HS-27A (cell line): Measurements from ENCODE around the gene WDR62.

Experiments used
- DNase-seq: peaks from one replicate; pipeline ENCODE4 v3.0.0-alpha.2; 2012; ENCODE audit warnings: low read depth, missing footprints

The WDR62 gene

DNA sequence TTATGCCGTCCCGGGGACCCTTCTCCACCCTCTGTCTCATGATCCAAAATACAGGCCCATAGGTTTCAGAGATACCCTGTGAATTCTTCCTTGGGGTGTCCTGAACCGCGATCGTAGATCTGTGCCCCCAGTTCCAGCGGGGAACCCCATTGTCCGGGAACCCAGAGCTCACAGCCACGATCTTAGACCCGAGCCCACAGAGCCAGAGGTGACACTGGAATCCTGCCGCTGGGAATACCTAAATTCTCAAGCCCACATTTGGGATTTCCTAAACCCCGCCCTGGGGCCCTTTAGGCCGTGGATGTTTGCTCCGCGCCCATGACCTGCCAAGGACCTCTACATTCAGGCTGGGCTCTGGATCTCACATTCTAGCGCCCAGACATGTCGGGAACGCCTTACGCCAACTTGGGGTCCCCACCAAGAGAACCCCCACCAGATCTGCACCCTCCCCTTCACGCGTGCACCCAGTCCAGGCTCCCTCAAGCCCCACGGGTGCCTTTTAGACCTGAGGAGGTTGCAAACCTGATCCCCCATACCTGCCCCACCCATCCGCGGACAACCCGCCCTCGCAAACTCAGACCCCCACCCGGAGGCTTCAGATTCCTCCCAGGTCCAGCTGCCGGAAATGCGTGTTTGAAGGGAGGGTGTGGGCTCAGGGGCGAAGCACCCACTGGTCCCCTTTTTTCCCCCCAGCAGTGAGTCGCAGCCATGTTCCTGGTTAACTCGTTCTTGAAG, 85.8 kb downstream of the WDR62 start:
- DNase-seq: peak; percentile 71

DNA sequence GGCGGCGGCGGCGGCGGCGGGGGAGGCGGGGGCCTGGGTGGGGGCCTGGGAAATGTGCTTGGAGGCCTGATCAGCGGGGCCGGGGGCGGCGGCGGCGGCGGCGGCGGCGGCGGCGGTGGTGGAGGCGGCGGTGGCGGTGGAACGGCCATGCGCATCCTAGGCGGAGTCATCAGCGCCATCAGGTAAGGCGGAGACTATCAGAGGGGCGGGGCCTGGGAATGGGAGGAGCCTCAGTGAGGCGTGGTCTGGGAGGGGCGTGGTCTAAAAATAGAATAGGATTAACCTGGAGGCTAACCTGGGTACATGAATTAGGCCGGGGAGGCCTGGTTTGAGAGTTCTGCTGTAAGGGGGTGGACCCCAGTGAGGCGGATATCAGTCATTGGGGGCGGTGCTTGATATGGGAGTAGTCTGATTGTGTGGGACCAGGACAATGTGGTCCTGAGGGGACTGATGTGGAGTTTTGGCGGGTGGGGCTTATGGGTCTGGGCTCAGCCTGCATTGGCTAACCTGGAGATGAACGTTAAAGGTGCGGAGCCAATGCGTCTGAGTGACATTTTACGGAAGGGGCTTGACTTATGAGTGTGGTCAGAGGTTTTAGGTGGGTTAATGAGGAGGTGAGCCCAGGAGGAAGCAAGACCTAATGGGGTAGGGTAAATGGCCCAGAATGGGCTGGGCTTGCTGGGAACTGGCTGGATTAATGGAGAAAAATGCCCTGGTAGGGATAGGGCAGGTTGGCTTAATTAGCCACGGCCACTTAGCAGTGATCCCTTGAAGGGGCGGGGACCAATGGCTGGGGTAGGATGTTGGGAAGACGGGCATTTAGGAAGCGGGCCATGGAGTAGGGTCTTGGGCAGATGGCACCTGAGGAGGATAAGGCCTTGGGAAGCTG, 86.6 kb downstream of the WDR62 start:
- DNase-seq: peak; percentile 87

DNA sequence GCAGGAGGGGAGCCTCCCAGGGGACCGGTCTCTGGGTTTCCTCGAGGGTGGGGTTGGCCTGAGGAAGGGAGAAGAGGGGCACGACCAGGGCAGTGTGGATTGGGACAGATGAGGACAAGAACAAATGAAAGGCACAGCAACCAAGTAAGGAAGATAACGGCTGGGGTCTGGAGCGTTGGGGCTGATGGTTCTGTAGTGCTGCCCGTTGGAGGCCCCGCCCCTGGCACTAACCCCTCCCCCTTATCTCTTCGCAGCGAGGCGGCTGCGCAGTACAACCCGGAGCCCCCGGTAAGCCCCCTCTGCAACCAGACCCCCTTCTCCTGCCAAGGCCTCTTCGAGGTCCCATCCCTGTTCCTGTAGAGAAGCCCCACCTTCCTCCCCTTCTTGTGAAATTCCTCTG, 87.3 kb downstream of the WDR62 start:
- no peak for DNase-seq

DNA sequence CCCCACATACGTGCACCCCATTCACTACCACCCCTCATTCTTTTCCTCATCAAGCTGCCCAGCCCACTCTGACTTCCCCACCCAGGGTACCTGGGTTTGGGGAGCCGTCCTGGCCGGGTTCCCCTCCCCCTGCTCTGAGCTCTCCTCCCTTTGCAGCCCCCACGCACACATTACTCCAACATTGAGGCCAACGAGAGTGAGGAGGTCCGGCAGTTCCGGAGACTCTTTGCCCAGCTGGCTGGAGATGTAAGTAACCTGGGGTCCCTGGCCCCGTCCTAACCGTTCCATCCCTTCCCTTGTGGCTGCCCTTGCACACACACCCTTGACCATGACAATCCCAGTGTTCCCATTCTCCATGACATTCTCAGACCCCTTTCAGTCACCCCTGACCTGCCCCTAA, 87.8 kb downstream of the WDR62 start:
- no peak for DNase-seq

DNA sequence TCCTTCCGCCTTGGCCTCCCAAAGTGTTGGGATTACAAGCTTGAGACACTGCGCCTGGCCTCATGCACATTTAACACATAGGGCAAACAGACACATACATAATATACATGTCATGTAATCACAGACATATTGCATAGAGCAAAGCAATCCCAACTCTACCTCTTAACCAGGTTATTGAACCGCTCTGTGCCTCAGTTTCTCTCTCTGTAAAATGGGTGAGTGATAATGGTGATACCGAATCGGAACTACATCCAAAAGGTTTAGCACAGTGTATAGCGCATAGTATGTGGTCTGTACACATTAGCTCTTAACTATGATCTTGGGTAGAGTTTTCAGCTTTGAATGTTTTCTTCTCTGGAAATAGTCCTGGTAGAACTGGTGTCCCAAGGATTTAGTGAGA, 89.9 kb downstream of the WDR62 start:
- DNase-seq: no peak

DNA sequence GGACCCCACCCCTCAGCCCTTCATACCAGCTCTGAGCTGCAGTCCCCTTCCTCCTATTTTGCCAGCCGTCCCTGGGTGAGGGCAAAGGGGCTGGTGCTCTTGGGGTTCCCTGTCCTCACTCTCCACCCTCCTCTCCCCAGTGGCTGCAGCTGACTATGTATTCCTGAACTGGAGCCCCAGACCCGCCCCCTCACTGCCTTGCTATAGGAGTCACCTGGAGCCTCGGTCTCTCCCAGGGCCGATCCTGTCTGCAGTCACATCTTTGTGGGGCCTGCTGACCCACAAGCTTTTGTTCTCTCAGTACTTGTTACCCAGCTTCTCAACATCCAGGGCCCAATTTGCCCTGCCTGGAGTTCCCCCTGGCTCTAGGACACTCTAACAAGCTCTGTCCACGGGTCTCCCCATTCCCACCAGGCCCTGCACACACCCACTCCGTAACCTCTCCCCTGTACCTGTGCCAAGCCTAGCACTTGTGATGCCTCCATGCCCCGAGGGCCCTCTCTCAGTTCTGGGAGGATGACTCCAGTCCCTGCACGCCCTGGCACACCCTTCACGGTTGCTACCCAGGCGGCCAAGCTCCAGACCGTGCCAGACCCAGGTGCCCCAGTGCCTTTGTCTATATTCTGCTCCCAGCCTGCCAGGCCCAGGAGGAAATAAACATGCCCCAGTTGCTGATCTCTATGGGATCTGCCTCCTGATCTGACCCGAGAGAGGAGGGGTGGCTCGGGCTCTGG, 95.1 kb downstream of the WDR62 start:
- no peak for DNase-seq

DNA sequence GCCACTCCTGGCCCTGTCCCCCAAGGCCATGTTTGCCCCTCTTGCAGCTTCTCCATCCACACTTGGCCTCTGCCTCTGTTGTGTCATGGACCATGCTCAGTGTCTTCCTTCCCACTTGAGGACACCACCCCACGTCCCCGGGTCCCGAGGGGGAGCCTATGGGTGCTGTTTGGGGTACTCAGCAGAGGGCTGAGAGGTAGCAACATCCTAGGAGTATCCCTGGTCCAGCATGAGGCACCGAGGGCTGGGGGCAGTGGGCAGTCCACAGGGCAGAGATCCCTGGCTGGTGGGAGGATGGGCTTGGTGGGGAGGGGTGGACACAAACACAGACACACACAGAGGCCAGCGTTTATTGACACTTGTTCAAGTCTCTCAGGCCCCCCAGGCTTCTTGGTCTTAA, 95.9 kb downstream of the WDR62 start:
- DNase-seq: no peak

DNA sequence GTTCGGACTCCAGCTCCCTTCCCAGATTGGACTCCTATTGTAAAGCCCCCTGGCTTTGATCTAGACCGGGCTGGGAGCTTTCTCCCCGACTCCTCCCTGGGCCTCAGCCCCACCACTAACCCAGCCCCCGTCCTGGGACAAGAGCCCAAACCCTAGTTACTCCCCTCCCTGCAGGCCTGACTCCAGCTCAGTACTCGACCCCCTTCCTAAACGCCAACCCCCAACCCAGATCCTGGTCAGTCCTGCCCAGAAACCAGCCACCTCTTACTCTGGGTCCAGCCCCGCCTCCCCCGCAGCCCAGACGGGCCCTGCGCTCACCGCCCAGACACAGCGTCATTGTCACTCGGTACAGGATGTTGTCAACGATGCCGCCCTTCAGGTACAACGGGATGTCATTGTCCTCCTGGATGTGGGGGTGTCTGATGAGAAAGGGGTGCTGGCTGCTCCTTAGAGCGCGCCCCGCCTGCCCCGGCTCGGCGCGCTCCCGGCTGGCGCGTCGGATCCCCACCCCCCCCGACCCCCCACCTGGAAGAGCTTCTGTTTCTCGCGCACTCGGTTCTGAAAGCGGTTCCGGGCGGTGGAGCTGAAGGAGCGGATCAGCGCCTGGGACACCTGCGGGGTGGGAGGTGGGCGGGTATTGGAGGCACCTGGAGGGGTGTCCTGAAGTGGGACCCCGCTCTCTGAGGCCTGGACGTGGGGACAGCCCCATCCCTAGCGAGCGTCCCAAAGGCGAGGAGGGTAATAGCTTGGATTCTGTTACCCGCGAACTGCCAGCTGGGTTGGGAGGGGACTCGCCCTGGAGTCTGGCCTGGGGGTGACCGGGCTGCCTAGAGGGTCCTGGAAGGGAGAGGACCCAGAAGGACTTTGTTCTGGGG, 96.7 kb downstream of the WDR62 start:
- DNase-seq: no peak

DNA sequence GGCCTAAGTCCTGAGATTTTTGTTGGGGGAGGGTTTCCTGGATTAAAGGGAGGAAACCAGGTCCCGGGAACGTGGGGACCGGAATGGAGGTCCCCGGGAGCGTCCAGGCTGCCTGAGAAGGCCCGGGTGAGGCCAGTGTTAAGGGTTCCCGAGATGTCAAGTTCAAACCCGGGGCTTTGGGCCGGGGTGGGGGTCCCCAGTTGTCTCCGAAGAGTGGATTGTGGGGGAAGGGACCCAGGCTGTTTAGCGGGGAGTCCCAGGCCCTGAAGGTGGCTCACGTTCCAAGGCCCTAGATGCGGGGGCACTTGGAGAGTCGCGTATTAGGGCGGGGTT, 97.3 kb downstream of the WDR62 start:
- DNase-seq: no peak

DNA sequence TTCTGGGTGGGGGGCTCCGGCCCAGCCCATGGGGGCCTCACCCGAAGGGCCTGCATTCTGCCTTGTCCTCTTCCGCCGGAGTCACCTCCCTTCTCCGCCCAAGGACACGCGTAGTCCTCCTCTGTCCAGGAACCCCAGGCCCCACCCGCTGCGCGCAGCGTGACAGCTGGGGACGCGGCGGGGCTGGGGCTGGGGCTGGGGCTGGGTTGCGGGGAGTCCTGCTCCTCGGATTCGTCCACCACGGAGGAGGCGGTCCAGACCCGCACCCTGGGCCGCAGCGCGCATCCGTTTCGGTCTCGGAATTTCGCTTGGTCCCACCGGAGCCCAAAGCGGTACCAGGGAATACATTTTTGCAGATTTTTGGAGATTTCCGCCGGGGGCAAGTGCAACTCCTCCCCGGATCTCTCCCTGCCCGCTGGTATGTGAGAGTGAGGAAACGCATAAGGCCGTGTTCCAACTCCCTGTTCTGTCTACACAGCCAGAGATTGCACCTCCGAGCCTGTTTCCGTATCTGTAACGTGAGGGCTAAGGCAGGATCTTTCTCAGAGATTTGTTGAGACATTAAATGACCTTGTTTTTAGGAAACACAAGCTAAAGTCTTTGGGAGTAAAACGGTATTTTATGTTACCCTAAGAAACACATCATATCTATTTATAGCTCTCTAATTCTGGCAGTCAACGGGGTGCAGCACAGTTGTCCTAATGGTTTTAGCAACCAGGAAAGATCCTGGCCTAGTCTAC, 97.8 kb downstream of the WDR62 start, which contains the start of gene COX7A1:
Gene COX7A1, minus strand, starts transcription at position 96 of the 740 bp plus-strand sequence. Its CDS starts 40 bp downstream, at position 56.
- no peak for DNase-seq

DNA sequence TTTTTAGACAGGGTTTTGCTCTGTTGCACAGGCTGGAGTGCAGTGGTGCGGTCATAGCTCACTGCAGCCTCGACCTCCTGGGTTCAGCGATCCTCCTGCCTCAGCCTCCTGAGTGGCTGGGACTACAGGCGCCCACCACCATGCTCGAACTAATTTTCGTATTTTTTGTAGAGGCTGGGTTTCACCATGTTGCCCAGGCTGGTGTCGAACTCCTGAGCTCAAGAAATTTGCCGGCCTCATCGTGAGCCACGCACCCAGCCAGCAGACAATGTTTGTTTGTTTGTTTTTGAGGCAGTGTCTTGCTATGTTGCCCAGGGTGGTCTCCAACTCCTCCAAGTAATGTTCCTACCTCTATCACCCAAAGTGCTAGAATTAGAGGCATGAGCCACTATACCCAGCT, 98.4 kb downstream of the WDR62 start:
- no peak for DNase-seq
